NT2/D1 (cell line): ENCODE measurements around the gene DDAH1.

Experiments used
- DNase-seq: peaks from one replicate; pipeline ENCODE4 v3.0.0-alpha.2; 2011; ENCODE audit warnings: low read depth, low spot score
- H3K27me3 ChIP-seq: 2 replicates; pipeline ENCODE4 v1.6.0; 2011; ENCODE audit warnings: mild to moderate bottlenecking; ENCODE audit not compliant: insufficient read length, insufficient read depth
- H3K36me3 ChIP-seq: 2 replicates; pipeline ENCODE4 v1.6.1; 2011; ENCODE audit warnings: mild to moderate bottlenecking, low read length, mixed read lengths; ENCODE audit not compliant: insufficient read depth, insufficient read length
- H3K4me1 ChIP-seq: 2 replicates; pipeline ENCODE4 v1.5.1; 2011; ENCODE audit not compliant: insufficient read depth, insufficient read length
- H3K4me3 ChIP-seq: 2 replicates; pipeline ENCODE4 v1.5.1; 2011; ENCODE audit warnings: low read depth; ENCODE audit not compliant: insufficient read length
- H3K9ac ChIP-seq: 2 replicates; pipeline ENCODE4 v1.6.0; 2011; ENCODE audit warnings: low read depth; ENCODE audit not compliant: insufficient read length
- H3K9me3 ChIP-seq: 2 replicates; pipeline ENCODE4 v1.5.1; 2011; ENCODE audit warnings: mild to moderate bottlenecking, low read length; ENCODE audit not compliant: insufficient read depth
- SUZ12 ChIP-seq: IDR thresholded peaks from 2 replicates; pipeline ENCODE4 v1.6.1; 2011; ENCODE audit not compliant: insufficient read length, insufficient read depth; ENCODE audit errors: extremely low read depth
- YY1 ChIP-seq: IDR thresholded peaks from 2 replicates; pipeline ENCODE4 v1.6.1; 2011; ENCODE audit not compliant: insufficient read length, insufficient read depth
- ZNF274 ChIP-seq: IDR thresholded peaks from 2 replicates; pipeline ENCODE4 v1.6.1; 2011; ENCODE audit warnings: mild to moderate bottlenecking, low read depth, low read length

Gene DDAH1

DNA sequence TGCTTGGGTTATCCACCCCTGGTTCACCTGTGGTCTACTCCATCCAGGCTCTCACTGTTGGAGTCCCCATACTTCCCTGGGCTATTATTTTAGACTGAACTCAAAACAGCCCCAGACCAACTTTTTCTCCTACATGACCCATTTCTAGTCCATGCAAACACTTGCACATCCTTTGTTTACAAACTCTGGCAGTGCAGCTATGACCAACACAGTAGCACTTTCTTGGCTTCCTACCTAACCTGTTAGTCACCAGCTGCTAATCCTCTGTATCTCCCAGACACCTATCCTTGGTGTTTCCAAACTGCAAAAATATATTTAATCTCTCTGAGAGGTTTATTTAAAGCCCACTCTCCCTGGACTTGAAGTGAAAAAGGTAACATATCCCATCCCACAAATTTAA, 90.8 kb downstream of the DDAH1 start:
- Histone ChIP-seq H3K27me3 (no peaks in the 10 kb centered on the region), H3K9me3 (no peaks in the 10 kb centered on the region), H3K36me3 (no peaks in the 10 kb centered on the region), H3K4me1 (no peaks in the 10 kb centered on the region), H3K4me3 (no peak overlapping the region), H3K9ac (no peak overlapping the region)
- TF ChIP-seq SUZ12 (no peak), ZNF274 (no peak), YY1 (no peak)
- no peak for DNase-seq

DNA sequence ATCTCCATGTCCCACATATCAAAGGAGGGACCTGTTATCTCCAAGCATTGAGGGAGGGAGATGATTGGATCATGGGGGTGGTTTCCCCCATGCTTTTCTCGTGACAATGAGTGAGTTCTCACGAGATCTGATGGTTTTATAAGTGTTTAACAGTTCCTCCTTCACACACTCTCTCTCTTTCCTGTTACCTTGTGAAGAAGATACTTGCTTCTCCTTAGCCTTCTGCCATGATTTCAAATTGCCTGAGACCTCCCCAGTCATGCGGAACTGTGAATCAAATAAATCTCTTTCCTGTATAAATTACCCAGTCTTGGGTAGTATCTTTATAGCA, 91.6 kb downstream of the DDAH1 start:
- Histone ChIP-seq H3K9me3 (no peaks in the 10 kb centered on the region), H3K9ac (no peak overlapping the region), H3K27me3 (no peaks in the 10 kb centered on the region), H3K36me3 (no peaks in the 10 kb centered on the region), H3K4me1 (no peaks in the 10 kb centered on the region), H3K4me3 (no peak overlapping the region)
- TF ChIP-seq YY1: no peak
- TF ChIP-seq SUZ12: no peak
- no peak for TF ChIP-seq ZNF274
- no peak for DNase-seq

DNA sequence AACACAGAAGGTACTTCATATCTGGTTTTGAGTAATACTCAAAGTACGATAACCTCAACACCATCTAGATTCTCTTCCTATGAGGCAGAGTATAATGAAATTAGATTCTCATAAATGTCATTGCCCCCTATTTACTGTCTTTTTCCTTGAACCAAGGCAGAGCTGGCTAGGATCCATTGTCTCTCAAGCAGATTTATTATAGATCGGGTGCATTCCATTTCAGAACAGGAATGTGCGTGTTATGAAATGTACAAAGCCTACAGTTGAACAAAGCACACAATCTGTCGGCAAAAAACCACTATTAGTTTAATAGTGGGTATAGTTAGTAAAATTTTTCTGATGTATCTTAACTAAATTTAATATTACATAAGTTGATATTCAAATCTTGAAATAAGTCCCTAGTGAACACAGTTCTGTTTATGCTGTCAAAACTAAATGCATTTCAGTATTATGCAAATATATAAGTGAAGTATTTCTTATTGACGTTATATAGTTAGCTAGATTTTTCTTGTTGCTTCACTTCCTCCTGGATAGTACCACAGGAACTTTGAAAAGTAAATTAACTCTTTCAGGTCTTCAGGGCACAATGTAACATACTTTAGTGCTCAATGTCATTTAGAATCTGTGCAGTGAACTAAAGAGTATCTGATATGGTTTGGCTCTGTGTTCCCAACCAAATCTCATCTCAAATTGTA, 92.1 kb downstream of the DDAH1 start:
- no peaks in the 10 kb centered on the region for H3K9me3 ChIP-seq
- TF ChIP-seq ZNF274: no peak
- TF ChIP-seq YY1: no peak
- TF ChIP-seq SUZ12: no peak
- H3K27me3 ChIP-seq: no peaks in the 10 kb centered on the region
- H3K36me3 ChIP-seq: no peaks in the 10 kb centered on the region
- no peak overlapping the region for H3K4me3 ChIP-seq
- H3K4me1 ChIP-seq: no peaks in the 10 kb centered on the region
- H3K9ac ChIP-seq: no peak overlapping the region
- no peak for DNase-seq

DNA sequence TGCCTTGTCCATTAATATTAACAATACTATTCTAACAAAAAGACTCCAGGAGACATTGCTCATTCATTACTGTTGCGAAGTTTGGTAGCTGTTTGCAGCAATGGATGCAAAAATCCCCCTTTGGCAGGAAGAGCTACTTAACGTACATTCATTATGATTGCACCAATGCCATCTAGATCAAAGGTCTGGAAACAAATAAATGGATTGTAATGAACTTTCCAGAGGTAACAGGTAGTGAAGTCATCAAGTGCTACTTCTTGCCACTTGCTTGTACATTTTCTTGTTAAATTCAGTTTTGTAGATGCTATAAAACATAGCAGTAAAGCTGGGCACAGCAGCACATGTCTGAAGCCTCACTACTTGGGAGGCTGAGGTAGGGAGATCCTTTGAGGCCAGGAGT, 93.9 kb downstream of the DDAH1 start:
- TF ChIP-seq SUZ12 (no peak), ZNF274 (no peak), YY1 (no peak)
- Histone ChIP-seq H3K4me1 (no peaks in the 10 kb centered on the region), H3K9me3 (no peaks in the 10 kb centered on the region), H3K36me3 (no peaks in the 10 kb centered on the region), H3K4me3 (no peak overlapping the region), H3K27me3 (no peaks in the 10 kb centered on the region), H3K9ac (no peak overlapping the region)
- no peak for DNase-seq

DNA sequence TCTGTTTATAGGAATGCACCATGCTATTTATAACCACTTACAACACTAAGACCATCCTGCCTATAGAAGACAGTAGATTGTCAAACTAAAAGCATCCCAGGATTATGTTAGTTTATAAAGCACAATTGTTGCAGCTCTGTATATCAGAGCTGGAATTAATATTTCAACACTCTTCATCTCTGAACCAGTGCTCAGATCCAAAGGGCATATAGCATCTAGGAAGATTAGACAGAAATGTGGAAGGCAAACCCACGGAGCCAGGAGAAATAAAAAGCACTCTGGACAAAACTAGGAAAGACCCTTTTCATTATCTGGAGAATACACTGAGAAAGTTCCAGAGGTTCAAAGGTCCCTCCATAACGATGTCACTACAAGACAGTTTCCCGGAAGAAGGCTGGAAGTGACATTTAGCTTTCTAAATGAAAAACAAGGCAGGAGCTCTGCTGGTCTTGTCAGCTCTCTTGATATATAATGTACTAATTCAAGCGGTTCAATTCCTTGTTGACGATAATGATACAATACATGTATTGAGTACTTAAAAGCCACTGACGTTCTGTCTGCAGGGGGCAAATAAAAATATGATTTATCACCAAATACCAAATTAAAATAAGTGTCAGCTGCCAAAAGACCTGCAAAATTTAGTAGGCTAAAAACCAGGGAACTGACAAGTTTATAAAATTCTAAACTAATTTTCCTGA, 96.7 kb downstream of the DDAH1 start:
- Histone ChIP-seq H3K9me3 (no peaks in the 10 kb centered on the region), H3K4me1 (no peaks in the 10 kb centered on the region), H3K9ac (no peak overlapping the region), H3K27me3 (no peaks in the 10 kb centered on the region), H3K36me3 (no peaks in the 10 kb centered on the region), H3K4me3 (no peak overlapping the region)
- no peak for DNase-seq
- TF ChIP-seq YY1: no peak
- TF ChIP-seq ZNF274: no peak
- TF ChIP-seq SUZ12: no peak

DNA sequence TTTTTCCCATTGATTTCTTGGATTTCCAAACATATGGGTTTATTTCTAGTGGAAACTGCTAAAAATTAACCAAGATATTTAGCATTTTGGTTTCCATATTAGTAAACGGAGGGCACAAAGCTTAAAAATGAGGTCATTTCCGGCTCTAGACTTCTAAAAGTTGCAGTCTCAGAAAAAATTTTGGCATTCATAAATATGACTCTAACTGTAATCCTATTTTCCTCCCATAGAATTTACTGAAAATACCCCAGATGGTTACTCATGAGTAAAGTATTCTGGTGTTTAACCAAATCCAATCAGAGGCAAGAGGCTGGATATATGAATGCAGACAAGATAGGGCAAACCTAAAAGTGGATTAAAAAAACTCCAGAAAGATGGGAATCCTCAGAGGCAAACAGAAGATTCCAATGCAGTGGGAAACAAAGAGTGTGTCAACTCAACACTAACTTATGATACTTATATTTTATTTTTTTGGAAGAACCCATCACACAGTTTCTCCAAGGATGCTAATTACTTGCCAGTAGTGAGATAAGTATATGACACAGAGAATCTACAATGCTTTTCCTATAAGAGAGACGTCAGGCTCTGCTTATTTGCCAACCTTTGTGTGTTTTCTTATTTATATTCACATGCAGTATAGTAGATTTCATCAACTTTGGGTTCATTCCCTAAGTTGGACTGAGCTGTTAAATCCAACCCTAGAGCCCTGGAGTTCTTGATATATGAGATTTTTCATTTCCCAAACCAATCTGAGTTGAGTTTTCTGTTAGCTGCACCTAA, 98.4 kb downstream of the DDAH1 start:
- Histone ChIP-seq H3K36me3 (no peaks in the 10 kb centered on the region), H3K27me3 (no peaks in the 10 kb centered on the region), H3K4me3 (no peak overlapping the region), H3K9me3 (no peaks in the 10 kb centered on the region), H3K4me1 (no peaks in the 10 kb centered on the region), H3K9ac (no peak overlapping the region)
- DNase-seq: no peak
- no peak for TF ChIP-seq ZNF274
- no peak for TF ChIP-seq YY1
- TF ChIP-seq SUZ12: no peak

DNA sequence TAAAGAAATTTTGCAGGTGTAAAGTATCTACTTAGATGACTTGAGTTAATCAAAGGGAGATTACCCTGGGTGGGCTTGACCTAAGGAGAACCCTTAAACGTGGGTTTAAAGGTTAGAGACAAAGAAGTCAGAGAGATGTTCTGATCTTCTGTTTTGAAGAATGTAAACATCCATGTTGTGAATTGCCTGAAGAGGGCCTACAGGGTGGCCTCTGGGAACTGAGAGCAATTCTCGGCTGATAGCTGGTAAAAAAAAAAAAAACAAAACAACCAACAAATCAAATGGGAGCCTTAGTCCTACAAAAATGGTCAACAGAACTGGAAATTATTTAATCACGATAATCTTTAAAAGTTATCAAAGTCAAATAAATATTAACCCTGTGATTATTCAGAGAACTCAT, 99.1 kb downstream of the DDAH1 start:
- no peak overlapping the region for H3K9ac ChIP-seq
- no peak for DNase-seq
- H3K4me3 ChIP-seq: no peak overlapping the region
- no peaks in the 10 kb centered on the region for H3K36me3 ChIP-seq
- no peaks in the 10 kb centered on the region for H3K9me3 ChIP-seq
- TF ChIP-seq SUZ12 (no peak), ZNF274 (no peak), YY1 (no peak)
- no peaks in the 10 kb centered on the region for H3K4me1 ChIP-seq
- H3K27me3 ChIP-seq: no peaks in the 10 kb centered on the region
